ENCODE results near the gene DCAF10.

The DCAF10 gene

DNA sequence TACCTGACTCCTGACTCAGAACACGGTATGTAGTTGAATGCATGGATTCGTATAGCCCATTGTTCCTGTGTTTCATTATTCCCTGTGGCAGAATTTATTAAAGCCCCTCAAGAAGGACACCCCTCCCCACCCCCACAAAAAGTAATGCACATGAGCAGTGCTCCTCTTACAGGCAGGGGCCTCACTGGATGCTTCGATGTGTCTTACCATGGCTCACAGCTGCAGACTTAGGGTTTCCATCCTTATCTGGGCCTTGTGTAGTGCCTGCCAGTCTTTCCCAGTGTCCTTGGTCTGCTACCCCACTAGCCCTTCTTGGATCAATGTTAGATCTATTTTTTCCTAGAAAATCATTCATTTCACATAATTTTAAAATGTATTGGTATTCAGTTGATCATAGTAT, 30.6 kb upstream of the DCAF10 start:
- Histone ChIP-seq H3K4me3 (ENCODE audit: low read depth, low read length, poor library complexity, severe bottlenecking) (no peak overlapping the region), H3K79me2 (ENCODE audit: insufficient read depth, low read length) (no peaks in the 10 kb centered on the region), H3K9me3 (ENCODE audit: low read length) (no peaks in the 10 kb centered on the region), H3K36me3 (ENCODE audit: insufficient read depth, low read length) (peaks cover 50% of the 10 kb centered on the region), H3K4me1 (ENCODE audit: insufficient read depth, low read length, severe bottlenecking) (no peaks in the 10 kb centered on the region), H3K27ac (ENCODE audit: low read depth, low read length, poor library complexity, severe bottlenecking) (no peak overlapping the region), H3F3A (ENCODE audit: insufficient read depth, low read length) (no peaks in the 10 kb centered on the region), H3K9me2 (ENCODE audit: low read depth, low read length) (no peaks in the 10 kb centered on the region), H2AFZ (ENCODE audit: low read length) (no peak overlapping the region), H3K27me3 (ENCODE audit: insufficient read depth, low read length) (no peaks in the 10 kb centered on the region), H4K20me1 (ENCODE audit: insufficient read depth, low read length) (no peaks in the 10 kb centered on the region), H3K4me2 (ENCODE audit: low read length) (no peak overlapping the region), H3K9ac (ENCODE audit: low read length) (no peak overlapping the region)
- TF ChIP-seq EZH2 (IDR thresholded peaks at IDR 0.05; ENCODE audit: borderline replicate concordance, low read length) (no peak), CTCF (IDR thresholded peaks at IDR 0.05; ENCODE audit: low read length) (no peak)

GRCh38 chr9:37775216-37775919, 25.2 kb upstream of the DCAF10 start:
- Histone ChIP-seq H3K4me1 (ENCODE audit: insufficient read depth, low read length, severe bottlenecking) (no peaks in the 10 kb centered on the region), H3K4me2 (ENCODE audit: low read length) (no peak overlapping the region), H4K20me1 (ENCODE audit: insufficient read depth, low read length) (no peaks in the 10 kb centered on the region), H3F3A (ENCODE audit: insufficient read depth, low read length) (no peaks in the 10 kb centered on the region), H2AFZ (ENCODE audit: low read length) (no peak overlapping the region), H3K9ac (ENCODE audit: low read length) (no peak overlapping the region), H3K27ac (ENCODE audit: low read depth, low read length, poor library complexity, severe bottlenecking) (no peak overlapping the region), H3K4me3 (ENCODE audit: low read depth, low read length, poor library complexity, severe bottlenecking) (no peak overlapping the region), H3K79me2 (ENCODE audit: insufficient read depth, low read length) (no peaks in the 10 kb centered on the region), H3K27me3 (ENCODE audit: insufficient read depth, low read length) (no peaks in the 10 kb centered on the region), H3K9me2 (ENCODE audit: low read depth, low read length) (no peaks in the 10 kb centered on the region), H3K36me3 (ENCODE audit: insufficient read depth, low read length) (peaks cover 83% of the 10 kb centered on the region), H3K9me3 (ENCODE audit: low read length) (no peaks in the 10 kb centered on the region)
- TF ChIP-seq CTCF (IDR thresholded peaks at IDR 0.05; ENCODE audit: low read length) (no peak), EZH2 (IDR thresholded peaks at IDR 0.05; ENCODE audit: borderline replicate concordance, low read length) (no peak)

GRCh38 chr9:37776328-37776727, 24.3 kb upstream of the DCAF10 start:
- Histone ChIP-seq H3K79me2 (ENCODE audit: insufficient read depth, low read length) (no peaks in the 10 kb centered on the region), H3K9me2 (ENCODE audit: low read depth, low read length) (no peaks in the 10 kb centered on the region), H3K27me3 (ENCODE audit: insufficient read depth, low read length) (no peaks in the 10 kb centered on the region), H3K4me3 (ENCODE audit: low read depth, low read length, poor library complexity, severe bottlenecking) (no peak overlapping the region), H3K4me1 (ENCODE audit: insufficient read depth, low read length, severe bottlenecking) (no peaks in the 10 kb centered on the region), H3K36me3 (ENCODE audit: insufficient read depth, low read length) (peaks cover 87% of the 10 kb centered on the region), H3K4me2 (ENCODE audit: low read length) (no peak overlapping the region), H2AFZ (ENCODE audit: low read length) (no peak overlapping the region), H4K20me1 (ENCODE audit: insufficient read depth, low read length) (no peaks in the 10 kb centered on the region), H3K27ac (ENCODE audit: low read depth, low read length, poor library complexity, severe bottlenecking) (no peak overlapping the region), H3K9ac (ENCODE audit: low read length) (no peak overlapping the region), H3K9me3 (ENCODE audit: low read length) (no peaks in the 10 kb centered on the region), H3F3A (ENCODE audit: insufficient read depth, low read length) (no peaks in the 10 kb centered on the region)
- TF ChIP-seq CTCF (IDR thresholded peaks at IDR 0.05; ENCODE audit: low read length) = no peak
- TF ChIP-seq EZH2 (IDR thresholded peaks at IDR 0.05; ENCODE audit: borderline replicate concordance, low read length) = no peak
